ENCODE measurements around the gene NIPBL.
"Not testable (repeated sequence)": the region's sequence is repeated elsewhere in the genome, so short reads cannot be mapped to it uniquely, and the experiment has no call there.

Gene NIPBL

DNA sequence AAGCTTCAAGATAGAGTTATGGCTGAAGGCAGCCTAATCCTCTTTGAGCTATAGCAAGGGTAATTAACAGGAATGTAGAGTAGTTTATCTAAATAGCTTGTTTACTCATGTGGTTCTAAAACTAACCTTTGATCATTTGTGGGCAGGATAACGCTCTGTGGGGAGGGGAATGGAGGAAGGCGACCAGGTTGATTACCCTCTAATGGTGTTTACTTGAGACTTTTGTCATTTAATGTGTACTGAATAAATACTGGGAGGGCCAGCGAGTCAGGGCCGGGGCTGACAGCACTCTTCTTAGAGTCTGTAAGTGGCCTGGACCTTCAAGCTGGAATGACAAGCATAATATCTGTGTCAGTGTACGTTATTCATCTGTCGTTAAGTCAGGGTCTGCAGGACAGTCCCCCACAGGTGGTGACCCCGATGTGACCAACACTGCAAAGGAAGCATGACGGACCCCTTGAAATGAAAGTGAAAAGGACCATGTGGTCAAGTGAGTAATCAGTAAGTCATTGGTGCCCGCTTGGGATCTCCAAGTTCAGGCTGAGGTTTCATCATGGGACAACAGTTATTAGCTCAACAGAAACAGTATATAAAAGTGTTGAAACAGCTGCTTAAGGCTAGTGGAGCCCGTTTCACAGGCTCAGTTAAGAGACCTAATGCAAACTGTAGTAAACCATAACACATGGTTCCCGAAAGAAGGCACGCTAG is 210.1 kb downstream of the NIPBL start:
- H3K27me3 ChIP-seq (ENCODE audit: insufficient read depth, poor library complexity, severe bottlenecking) = no peaks in the 10 kb centered on the region
- TF ChIP-seq, protein P1, sequence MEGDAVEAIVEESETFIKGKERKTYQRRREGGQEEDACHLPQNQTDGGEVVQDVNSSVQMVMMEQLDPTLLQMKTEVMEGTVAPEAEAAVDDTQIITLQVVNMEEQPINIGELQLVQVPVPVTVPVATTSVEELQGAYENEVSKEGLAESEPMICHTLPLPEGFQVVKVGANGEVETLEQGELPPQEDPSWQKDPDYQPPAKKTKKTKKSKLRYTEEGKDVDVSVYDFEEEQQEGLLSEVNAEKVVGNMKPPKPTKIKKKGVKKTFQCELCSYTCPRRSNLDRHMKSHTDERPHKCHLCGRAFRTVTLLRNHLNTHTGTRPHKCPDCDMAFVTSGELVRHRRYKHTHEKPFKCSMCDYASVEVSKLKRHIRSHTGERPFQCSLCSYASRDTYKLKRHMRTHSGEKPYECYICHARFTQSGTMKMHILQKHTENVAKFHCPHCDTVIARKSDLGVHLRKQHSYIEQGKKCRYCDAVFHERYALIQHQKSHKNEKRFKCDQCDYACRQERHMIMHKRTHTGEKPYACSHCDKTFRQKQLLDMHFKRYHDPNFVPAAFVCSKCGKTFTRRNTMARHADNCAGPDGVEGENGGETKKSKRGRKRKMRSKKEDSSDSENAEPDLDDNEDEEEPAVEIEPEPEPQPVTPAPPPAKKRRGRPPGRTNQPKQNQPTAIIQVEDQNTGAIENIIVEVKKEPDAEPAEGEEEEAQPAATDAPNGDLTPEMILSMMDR (IDR thresholded peaks at IDR 0.05; ENCODE audit: poor library complexity, severe bottlenecking) = no peak
- no peak overlapping the region for H3K27ac ChIP-seq (ENCODE audit: poor library complexity, severe bottlenecking)
- H3K4me3 ChIP-seq (ENCODE audit: severe bottlenecking) = no peak overlapping the region
- no peaks in the 10 kb centered on the region for H3K9me3 ChIP-seq (ENCODE audit: severe bottlenecking)
- H3K36me3 ChIP-seq (ENCODE audit: low read depth) = no peaks in the 10 kb centered on the region
- DNase-seq (ENCODE audit: low spot score) = no peak
- ATAC-seq (ENCODE audit: low read depth) = 0 out of 3 replicates have a peak, but pooled peaks have one; percentile 17
- no peaks in the 10 kb centered on the region for H3K4me1 ChIP-seq (ENCODE audit: insufficient read depth, poor library complexity, severe bottlenecking)

DNA sequence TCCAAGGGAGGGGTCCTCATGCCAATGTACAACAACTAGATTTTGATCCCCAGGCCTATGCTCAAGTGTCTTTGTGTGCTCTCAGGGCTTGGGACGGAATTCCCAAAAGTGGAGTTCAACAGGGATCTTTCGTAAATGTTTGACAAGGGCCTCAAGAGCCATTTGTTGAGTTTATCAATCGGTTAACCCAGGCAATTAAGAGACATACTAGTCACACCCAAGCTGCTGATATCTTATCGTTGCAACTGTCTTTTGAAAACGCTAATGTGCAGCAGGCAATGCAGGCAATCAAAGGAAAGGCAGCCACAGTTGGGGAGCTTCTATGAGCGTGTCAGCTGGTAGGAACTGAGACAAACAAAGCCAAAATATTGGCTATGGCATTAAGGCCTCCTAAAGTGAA is 211.4 kb downstream of the NIPBL start:
- H3K27ac ChIP-seq (ENCODE audit: poor library complexity, severe bottlenecking) = no peak overlapping the region
- TF ChIP-seq, protein P1 (IDR thresholded peaks at IDR 0.05; ENCODE audit: poor library complexity, severe bottlenecking) = no peak

DNA sequence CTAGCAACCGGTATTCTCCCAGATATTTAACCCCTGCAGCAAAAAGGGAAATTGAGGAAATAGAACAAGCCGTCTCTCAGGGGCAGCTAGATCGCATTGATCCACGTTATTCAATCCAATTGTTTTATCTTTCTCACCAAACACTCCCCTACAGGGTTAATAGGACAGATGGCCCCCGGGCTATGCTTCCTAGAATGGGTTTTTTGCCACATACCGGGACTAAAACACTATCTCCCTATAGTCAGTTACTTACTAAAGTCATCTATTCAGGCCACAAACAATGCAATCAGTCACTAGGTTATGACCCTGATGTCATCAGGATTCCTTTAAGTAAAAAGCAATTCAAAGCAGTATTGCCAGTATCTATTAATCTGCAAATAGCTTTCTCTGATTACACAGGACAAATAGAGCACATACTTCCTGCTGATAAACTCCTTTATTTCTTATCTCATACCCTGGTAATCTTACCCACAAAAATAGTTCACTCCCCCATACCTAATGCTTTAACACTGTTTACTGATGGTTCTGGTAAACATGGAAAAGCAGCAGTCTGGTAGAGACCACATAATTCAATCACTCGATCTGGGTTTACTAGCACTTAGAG is 213.7 kb downstream of the NIPBL start:
- TF ChIP-seq, protein P1 (IDR thresholded peaks at IDR 0.05; ENCODE audit: poor library complexity, severe bottlenecking) = no peak
- no peak overlapping the region for H3K4me3 ChIP-seq (ENCODE audit: severe bottlenecking)
- H3K27me3 ChIP-seq (ENCODE audit: insufficient read depth, poor library complexity, severe bottlenecking) = no peaks in the 10 kb centered on the region
- no peaks in the 10 kb centered on the region for H3K36me3 ChIP-seq (ENCODE audit: low read depth)
- H3K9me3 ChIP-seq (ENCODE audit: severe bottlenecking) = no peaks in the 10 kb centered on the region
- H3K27ac ChIP-seq (ENCODE audit: poor library complexity, severe bottlenecking) = no peak overlapping the region
- ATAC-seq (ENCODE audit: low read depth) (no peak), DNase-seq (ENCODE audit: low spot score) (no peak)
- H3K4me1 ChIP-seq (ENCODE audit: insufficient read depth, poor library complexity, severe bottlenecking) = no peaks in the 10 kb centered on the region

More for the DNA sequence above, 211.4 kb downstream of the NIPBL start:
- Histone ChIP-seq H3K4me1 (ENCODE audit: insufficient read depth, poor library complexity, severe bottlenecking) (no peaks in the 10 kb centered on the region), H3K27me3 (ENCODE audit: insufficient read depth, poor library complexity, severe bottlenecking) (no peaks in the 10 kb centered on the region), H3K4me3 (ENCODE audit: severe bottlenecking) (no peak overlapping the region), H3K9me3 (ENCODE audit: severe bottlenecking) (no peaks in the 10 kb centered on the region), H3K36me3 (ENCODE audit: low read depth) (no peaks in the 10 kb centered on the region)
- ATAC-seq (ENCODE audit: low read depth) = no peak
- no peak for DNase-seq (ENCODE audit: low spot score)

DNA sequence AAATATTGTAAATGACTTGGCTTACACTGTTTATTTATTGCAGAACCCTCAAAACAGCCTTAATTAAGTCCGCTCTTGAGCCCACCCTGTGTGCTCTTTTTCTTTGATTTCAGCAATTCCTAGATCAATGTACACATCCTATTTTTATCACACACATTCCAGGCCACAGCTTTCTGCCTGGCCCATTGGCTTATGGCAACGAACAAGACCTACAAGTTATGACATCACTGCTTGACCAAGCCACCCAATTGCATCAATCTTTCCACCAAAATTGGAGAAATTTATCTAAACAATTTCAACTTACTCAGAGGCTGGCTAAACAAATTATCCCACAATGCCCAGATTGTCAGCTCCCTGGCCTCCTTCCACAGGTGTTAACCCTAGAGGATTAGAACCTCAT is 214.2 kb downstream of the NIPBL start:
- ATAC-seq (ENCODE audit: low read depth) = no peak
- Histone ChIP-seq H3K36me3 (ENCODE audit: low read depth) (no peaks in the 10 kb centered on the region), H3K27ac (ENCODE audit: poor library complexity, severe bottlenecking) (no peak overlapping the region), H3K4me1 (ENCODE audit: insufficient read depth, poor library complexity, severe bottlenecking) (no peaks in the 10 kb centered on the region), H3K27me3 (ENCODE audit: insufficient read depth, poor library complexity, severe bottlenecking) (no peaks in the 10 kb centered on the region), H3K9me3 (ENCODE audit: severe bottlenecking) (no peaks in the 10 kb centered on the region), H3K4me3 (ENCODE audit: severe bottlenecking) (no peak overlapping the region)
- TF ChIP-seq, protein P1 (IDR thresholded peaks at IDR 0.05; ENCODE audit: poor library complexity, severe bottlenecking) = no peak
- no peak for DNase-seq (ENCODE audit: low spot score)

DNA sequence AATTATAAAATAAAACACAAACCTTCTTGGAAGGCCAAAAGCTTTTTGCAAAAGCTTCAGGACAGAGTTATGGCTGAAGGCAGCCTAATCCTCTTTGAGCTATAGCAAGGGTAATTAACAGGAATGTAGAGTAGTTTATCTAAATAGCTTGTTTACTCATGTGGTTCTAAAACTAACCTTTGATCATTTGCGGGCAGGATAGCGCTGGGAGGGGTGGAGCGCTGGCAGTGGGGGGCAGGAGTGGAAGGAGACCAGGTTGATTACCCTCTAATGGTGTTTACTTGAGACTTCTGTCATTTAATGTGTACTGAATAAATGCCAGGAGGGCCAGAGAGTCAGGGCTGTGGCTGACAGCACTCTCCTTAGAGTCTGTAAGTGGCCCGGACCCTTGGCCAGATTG is 217.2 kb downstream of the NIPBL start:
- H3K36me3 ChIP-seq (ENCODE audit: low read depth); H3K4me1 ChIP-seq (ENCODE audit: insufficient read depth, poor library complexity, severe bottlenecking); ATAC-seq (ENCODE audit: low read depth); DNase-seq (ENCODE audit: low spot score); H3K27me3 ChIP-seq (ENCODE audit: insufficient read depth, poor library complexity, severe bottlenecking); H3K4me3 ChIP-seq (ENCODE audit: severe bottlenecking); H3K9me3 ChIP-seq (ENCODE audit: severe bottlenecking); H3K27ac ChIP-seq (ENCODE audit: poor library complexity, severe bottlenecking): not testable (repeated sequence)

DNA sequence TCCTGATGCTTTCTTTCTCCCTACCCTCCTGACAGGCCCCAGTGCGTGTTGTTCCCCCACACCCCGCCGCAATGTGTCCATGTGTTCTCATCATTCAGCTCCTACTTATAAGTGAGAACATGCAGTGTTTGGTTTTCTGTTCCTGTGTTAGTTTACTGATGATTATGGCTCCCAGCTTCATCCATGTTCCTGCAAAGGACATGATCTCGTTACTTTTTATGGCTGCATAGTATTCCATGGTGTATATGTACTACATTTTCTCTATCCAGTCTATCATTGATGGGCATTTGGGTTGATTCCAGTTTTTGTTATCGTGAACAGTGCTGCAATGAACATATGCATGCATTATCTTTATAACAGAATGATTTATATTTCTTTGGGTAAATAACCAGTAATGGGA is 222.7 kb downstream of the NIPBL start:
- DNase-seq (ENCODE audit: low spot score); H3K36me3 ChIP-seq (ENCODE audit: low read depth); H3K4me3 ChIP-seq (ENCODE audit: severe bottlenecking); H3K27ac ChIP-seq (ENCODE audit: poor library complexity, severe bottlenecking); H3K9me3 ChIP-seq (ENCODE audit: severe bottlenecking); H3K4me1 ChIP-seq (ENCODE audit: insufficient read depth, poor library complexity, severe bottlenecking); H3K27me3 ChIP-seq (ENCODE audit: insufficient read depth, poor library complexity, severe bottlenecking); ATAC-seq (ENCODE audit: low read depth): not testable (repeated sequence)
